Measurements from ENCODE around the gene GNA12.

GNA12 gene

DNA sequence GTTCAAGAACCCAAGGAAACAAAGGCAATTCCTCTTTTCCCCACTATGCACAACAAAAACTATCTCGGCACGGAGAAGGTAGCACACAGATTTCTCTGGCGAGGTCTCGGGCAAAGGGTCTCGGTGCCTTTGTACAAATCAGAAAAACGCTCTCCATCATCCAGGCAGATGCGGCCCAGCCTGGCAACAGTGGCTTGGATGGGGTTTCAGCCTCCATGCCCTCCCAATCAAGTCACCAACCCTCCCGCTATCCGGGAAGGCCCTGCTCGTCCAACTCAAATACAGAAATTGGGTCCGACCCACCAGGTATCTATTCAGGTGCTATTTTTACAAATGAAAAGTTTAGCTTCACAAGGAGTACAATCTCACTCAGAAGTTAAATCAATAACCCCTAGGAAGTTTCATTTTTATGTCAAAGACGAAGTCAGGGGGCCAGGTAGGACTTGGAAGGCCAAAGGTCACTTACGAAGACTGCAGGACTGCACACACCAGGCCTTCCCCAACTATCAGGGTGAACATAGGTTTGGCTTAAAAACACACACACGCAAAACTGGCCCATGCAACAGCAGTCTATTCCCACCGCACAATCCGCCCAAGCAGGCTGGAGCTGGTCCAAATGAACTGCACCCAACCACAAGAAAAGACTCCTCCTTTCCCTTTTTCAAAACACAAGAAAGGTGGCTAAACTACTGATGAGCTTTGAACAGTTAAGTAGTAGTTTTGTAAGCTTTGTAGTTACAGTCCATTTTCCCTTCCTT, 43.0 kb downstream of the GNA12 start:
- no peak for DNase-seq

DNA sequence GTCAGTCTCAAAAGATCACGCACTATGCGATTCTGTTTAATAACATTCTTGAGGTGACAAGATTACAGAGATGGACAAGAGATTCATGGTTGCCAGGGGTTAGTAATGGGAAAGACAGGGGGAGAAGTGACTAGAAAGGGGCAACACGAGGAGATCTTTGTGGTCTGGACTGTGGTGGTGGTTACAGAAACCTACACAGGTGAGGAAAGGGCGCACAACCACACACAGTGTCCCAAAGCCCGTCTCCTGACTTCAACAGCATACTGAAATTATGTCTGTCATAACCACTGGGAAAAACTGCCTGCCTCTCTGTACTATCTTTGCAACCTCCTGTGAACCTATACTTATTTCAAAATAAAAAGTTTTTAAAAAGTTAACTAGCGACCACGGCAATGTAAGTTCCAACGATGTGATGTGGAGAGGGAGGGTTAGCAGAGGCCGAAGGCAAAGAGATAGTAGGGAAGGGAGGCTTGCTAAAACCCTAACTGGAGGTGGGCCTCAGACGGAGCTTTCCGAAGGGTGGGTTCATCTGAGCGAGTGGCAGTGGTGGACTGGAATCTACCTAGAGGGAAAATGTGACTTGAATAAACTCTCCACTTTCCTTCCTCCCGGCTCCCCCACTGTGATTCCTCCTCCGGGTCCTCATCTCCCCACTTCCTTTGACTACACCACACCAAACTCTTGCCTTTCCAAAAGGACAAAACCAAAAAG, 43.7 kb downstream of the GNA12 start:
- DNase-seq = no peak

DNA sequence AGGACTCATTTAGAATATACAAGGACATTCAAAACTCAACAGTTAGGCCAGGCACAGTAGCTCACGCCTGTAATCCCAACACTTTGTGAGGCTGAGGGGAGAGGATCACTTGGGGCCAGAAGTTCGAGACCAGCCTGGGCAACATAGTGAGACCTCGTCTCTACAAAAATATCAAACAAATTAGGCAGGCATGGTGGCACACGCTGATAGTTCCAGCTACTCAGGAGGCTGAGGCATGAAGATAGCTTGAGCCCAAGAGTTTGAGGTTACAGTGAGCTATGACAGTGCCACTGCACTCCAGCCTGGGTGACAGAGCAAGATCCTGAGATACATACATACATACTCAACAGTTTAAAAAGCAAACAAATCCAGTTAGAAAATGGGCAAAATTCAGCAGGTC, 44.9 kb downstream of the GNA12 start:
- no peak for DNase-seq

DNA sequence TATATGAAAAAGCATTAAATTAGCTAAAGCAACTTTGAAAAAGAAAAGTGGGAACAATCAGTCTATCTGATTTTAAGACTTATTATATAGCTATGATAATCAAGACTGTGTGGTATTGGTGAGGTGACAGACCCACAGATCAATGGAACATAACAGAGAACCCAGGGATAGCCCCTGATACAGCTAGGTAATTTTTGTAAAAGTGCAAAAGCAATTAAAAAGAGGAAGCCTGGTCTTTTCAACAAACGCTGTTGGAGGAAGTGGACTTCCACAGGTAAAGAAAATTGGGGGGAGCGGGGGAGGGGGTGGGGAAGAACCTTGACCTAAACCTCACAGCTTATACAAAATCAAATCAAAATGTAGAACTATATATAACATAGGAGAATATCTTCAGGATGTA, 45.4 kb downstream of the GNA12 start:
- no peak for DNase-seq

DNA sequence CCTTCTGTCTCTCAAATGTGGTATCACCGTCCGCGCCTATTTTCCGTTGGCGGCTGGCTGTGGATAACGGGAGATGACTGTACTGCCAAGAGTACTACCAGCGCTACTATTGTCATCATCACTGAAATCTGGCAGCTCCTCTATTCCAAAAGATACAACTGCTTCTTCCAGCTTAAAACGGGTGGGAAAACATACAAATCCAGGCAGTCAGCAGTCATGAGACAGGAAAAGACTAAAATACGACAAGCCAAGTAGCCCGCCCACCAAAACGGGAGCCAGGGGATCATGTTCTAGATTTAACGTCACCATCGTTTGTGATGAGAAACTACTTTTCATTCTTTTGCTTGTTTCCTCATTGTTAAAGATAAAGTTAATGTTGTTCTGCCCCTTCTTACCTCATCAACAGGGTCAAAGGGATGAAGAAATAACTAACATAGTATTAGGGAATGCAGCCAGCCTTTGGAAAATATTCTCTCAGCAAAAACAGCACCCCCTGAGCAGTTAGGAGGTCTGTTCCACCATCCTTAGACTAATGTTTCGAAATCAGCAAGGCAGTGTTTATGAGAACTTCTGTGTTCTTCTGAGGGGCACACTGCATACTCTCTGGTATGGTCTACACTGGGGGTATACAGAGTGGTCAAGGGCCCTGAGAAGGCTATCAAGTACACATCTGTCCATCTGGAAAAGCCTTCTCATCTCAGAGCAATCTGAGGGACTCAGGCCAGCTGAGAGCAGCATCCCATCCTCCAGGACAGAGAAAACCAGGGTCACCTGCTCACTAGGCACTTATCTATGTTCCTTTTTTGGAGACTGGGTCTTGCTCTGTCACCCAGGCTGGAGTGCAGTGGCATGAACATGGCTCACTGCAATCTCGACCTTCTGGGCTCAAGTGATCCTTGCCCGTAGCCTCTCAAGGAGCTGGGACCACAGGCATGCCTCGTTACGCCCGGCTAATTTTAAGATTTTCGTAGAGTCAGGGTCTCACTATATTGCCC, 47.5 kb downstream of the GNA12 start:
- no peak for DNase-seq

DNA sequence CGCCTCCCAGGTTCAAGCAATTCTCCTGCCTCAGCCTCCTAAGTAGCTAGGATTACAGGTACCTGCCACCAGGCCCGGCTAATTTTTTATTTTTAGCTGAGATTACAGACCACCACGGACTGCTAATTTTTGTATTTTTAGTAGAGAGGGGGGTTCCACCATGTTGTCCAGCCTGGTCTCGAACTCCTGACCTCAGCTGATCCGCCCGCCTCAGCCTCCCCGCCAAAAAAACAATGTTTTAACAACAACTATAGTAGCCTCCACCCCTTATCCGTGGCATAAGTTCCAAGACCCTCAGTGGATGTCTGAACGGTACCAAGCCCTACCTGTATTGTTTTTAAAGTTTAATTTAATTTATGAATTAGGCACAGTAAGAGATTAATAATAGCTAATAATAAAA, 48.2 kb downstream of the GNA12 start:
- DNase-seq = no peak

DNA sequence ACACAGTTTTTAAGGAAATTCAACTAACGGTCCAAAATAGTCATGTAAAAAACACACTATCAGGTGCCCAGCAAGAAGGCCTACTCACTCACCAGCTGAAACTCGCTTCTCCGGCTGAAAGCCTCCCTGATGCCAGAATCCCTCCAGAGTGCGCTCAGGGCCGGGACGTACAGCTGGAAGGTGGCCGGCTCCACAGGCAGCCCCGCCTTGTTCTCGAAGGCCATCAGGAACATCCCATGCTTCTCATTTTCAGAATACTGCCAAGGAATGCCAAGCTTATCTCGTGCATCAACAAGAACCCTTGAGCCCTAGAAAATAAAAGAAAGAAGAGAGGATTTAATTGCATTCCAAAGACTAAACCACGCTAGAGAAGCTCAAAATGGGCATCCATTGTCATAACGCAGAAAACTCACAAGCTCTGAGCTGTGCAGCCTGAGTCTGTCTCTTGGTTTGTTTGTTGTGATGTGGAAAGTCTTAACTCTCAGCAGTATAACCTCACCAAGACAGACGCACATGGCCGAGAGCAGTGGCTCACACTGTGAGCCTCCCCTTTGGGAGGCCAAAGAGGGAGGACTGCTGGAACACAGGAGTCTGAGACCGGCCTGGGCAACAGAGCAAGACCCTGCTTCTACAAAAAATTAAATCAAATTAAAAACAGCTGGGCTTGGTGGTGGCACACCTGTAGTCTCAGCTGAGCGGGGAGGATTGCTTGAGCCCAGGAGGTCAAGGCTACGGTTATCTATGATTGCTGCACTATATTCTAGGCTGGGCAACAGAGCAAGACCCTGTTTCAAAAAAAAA, 49.1 kb downstream of the GNA12 start:
- DNase-seq = no peak

DNA sequence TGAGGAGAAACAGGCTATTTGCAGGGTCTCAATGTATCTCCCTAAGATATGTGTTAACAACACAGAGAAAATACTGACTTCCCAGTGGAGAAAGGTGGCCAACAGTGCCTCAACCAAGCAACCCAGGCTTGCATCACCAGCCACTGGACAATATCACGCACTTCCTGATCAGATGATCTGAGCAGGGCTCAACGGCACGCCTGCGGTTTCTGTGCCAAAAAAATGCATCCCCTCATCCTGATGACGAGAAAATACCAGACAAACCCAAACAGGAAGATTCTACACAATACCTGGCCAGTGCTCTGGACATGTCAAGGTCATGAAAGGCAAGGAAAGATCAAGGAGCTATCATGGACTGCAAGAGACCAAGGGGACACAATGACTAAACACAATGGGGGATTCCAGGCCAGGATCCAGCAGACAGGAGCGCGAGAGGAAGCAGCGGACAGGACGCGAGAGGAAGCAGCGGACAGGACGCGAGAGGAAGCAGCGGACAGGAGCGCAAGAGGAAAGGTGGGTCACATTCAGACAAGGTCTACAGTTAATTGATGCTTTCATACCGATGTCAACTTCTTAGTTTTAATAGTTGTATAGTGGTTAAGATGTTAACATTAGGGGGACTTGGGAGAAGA, 51.1 kb downstream of the GNA12 start:
- no peak for DNase-seq

DNA sequence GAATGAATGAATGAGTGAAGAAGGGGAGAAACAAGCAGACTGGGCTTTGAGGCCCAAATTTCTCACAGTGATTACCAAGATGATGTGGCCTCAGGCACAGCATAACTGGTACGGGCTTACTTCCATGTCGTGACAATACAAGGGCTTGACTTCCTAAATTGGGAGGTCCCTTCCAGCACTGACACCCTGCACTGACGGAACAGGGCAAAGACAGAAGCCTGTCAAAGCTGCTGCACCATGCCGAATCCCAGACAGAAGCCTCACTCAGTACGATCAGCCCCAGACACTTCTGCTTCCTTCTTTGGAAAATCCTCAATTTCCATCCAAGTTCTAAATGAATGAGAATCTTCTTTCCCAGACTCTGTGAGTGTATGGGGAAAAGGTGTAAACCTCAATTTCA, 51.9 kb downstream of the GNA12 start:
- no peak for DNase-seq

DNA sequence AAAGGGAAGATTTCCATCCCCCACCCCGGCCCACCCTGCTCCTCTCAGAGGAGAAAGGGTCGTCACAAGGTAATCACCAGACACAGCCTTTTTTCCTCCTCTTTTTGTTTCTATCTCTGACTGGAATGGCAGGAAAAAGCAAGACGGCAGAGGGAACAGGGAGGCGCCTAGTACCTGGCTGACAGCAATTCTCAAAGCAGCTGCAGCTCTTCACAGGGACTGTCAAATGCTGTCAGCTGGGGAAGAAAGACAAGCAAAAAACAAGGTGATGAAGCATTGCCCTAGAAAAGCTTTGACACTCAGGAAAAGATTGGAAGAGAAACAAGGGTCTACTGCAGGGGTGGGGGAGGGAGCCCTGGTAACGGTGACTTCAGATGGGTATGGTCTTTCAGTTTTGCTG, 52.7 kb downstream of the GNA12 start:
- DNase-seq = no peak

DNA sequence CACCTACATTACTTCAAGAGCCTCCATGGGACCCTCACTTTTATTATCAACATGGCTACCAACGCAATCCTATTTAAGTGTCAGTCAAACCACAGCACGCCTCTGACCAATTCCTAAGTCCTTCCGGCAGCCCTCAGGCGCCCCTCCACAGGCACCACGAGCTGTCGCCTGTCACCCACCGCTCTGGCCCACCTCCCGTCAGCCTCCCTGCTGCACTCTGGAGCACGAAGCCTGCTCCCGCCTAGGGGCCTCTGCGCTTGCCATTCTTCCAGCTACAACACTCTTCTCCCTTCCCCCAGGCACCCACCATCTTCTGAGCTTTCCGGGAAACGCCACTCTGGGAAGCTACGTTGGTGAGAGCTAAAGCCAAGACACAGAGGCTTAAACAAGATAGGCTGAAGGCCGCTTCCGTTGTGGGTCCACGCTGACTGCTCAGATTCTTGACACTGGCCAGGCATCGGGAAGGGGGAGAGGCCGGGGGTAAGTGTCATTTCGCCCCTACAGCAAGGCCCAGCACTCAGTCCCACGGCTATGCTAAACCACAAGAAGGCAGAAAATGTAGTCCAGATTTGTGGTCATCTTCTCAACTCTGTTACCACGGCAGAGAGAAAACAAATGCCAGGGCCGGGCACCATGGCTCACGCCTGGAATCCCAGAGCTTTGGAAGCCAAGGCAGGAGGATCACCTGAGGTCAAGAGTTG, 56.7 kb downstream of the GNA12 start:
- DNase-seq = no peak

DNA sequence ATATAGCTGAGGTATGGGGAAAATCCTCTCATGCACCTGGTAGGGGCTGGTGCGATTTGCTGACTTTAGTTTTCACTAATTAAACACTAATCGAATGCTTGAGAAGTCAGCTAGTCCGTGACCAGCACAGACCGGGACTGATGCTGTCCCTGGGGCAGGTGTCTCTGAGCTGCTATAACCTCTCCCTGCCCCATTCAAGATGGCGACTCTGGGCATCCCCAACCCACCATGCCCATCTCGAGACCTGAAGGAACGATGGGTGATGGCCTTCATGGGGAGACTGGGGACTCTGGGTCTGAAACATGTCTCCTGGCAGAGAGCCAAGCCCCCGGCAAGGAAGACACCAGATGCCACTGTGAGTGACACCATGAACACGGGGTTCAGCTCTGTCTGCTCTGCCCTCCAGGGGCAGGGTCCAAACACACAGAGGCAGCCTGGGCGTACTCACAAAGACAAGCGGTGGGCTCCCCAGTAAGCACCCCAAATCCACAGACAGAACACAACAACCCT, 57.4 kb downstream of the GNA12 start:
- DNase-seq = no peak

DNA sequence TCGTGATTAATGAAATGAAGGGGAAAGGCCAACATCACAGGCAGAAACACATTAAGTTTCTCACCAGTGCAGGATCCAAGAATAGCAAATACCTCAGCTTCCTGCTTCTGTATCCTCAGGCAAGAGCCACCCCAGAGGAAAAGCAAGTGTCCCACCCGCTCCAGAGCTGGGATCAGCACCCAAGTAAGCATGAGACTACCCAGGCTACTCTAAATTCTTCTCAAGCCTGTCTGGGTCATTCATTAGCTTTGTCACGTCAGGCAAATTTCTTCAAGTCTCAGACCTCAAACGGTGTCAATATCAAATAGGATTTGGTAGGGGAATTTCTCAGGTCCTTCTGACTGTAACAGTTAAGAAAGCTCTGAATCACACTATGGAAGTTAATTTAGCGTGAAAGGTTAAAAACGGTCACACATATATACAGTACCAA, 59.0 kb downstream of the GNA12 start:
- no peak for DNase-seq

DNA sequence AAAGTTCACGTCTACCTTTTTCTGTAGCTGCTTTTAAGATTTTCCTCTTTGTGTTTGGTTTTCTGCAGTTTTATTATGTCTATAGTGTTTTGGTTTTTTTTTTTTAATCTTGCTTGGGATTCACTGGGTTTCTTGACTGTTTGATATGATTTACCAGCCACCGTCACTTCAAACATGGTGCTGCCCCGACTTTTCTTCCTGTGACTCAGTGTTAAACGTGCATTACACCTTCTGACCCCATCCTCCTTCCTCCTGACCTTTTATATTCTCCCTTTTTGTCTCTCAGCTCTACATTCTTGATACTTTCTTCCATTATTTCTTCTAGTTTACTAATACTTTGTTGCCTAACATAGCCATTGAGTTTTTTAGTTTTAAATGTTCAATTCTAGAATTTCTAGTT, 61.5 kb downstream of the GNA12 start:
- peak; percentile 22 for DNase-seq

DNA sequence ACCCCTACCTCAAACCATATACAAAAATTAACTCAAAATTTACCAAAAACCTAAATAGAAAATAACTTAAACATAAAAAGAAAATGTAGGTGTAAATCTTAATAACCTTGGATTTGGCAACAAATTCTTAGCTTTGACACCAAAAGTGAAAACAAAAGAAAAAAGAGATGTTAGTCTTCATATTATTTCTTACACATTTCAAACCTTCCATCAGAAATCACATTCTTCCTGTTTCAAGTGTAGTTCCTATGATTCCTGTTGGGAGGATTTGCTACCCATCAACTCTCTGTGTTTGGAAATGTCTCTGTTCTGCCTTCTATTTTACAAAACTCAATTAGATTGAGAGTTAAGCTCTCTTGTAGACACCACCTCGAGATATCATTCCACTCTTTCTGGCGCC, 62.0 kb downstream of the GNA12 start:
- no peak for DNase-seq

DNA sequence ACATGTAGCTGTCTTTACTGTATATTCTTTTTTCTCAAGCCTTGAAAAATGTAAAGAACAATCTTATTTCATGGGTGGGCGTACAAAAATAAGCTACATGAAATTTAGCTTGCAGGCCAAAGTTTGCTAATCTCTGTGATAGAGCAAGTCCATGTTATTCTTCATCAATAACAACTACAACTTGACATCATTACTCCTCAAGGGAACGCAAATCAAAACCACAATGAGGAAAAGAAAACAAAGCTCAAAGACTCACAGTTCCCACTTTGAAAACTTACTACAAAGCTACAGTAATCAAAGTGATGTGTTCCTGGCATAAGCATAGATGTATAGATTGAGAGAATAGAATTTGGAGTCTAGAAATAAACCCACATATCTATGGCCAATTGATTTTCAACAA, 62.5 kb downstream of the GNA12 start:
- no peak for DNase-seq

DNA sequence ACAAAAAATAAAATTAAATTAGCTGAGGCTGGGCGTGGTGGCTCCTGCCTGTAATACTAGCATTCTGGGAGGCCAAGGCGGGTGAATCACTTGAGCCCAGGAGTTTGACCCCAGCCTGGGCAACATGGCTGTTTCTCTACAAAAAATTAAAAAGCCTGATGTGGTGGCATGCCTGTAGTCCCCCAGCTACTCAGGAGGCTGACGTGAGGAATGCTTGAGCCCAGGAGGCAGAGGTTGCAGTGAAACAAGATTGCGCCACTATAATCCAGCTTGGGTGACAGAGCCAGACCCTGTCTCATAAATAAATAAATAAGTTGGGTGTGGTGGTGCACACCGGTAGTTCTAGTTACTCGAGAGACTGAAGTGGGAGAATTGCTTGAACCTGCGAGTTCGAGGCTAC, 65.1 kb downstream of the GNA12 start:
- DNase-seq = no peak

DNA sequence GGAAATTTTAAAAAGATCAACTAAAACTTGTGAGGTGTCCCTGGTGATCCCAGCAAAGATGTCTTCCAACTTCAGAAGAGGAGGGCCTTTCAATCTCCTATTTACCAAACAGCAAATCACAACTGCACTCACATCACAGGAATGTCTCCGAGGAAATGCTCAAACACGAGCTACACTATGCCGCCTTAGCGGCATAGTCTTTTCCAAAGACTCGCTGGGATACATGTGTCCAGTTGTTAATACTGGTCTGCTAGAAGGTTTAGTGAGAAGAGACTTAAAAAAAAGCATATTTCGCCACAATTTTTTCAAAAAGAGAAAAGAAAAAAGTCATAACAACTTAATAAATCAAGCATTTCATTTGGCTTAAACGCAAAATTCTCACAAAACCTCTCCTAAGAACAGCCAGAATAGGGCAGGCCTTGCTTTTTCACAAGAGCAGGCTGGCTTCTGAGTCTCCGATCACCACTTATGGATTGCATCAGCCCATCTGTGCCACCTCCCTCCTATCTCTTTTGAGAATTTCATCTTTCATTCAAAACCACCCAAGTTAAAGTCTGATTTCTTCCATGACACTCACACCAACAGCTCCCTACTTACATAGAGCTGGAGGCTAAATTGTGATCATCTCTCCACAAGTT, 66.1 kb downstream of the GNA12 start:
- no peak for DNase-seq

DNA sequence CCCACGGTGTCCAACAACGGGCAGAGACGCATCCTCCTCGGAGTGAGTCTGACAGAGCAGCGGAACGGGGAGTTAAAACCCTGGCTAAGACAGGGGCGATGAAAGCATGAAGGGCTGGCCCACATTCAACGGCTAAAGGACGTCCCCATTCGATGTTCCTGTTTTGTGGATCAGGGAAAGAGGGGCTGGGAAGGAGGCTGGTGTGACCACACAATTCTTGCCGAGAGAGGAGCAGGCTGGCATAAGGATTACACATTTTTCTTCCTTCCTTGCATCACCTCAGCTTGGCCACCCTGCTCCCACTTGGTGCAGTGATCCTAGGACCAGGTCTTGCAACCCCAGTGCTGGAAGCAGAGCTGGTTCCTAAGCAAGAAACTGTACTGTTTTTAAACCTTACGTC, 67.7 kb downstream of the GNA12 start:
- DNase-seq = no peak

DNA sequence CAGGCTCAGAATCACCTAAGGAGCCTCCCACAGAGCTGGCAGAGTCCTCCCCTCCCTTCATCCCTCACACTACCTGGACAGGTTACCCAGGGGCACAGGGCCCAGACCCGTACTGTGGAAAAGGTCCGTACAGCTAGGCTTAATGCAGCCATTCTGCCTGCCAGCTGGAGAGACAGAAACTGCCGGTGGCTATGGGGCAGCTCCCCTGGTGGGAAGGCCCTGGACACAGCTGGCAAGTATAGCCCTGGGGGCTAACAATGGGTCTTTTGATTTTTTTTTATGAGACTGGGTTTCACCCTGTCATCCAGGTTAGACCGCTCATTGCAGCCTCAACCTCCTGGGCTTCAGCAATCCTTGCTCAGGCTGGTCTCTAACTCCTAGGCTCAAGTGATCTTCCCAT, 68.3 kb downstream of the GNA12 start:
- DNase-seq = no peak

DNA sequence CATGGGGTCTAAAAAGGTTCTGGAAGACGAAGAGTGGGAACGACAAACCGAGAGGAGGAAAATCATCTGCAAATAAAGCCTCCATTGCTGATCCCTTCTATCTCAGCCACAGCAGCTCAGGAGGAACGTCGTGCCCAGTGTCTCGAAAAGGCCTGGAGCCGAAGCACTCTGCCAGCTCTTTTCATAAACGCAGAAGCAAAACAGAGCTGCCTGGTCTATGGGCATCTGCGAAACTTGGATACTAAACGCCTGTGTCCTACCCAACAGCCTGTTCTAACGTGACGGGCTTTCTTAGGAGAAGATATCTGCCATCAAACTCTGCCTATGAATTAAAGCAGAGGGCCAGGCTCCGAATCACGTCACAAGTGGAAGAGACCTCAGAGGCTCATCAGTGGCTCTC, 68.7 kb downstream of the GNA12 start:
- no peak for DNase-seq

Data from stimulated activated CD4-positive, alpha-beta T cell treated with anti-CD3 and anti-CD28 coated beads, Interleukin-15, amount 100 ng/mL, for 24 hours (primary cell).